ENCODE measurements around the gene RPUSD4.

DNA sequence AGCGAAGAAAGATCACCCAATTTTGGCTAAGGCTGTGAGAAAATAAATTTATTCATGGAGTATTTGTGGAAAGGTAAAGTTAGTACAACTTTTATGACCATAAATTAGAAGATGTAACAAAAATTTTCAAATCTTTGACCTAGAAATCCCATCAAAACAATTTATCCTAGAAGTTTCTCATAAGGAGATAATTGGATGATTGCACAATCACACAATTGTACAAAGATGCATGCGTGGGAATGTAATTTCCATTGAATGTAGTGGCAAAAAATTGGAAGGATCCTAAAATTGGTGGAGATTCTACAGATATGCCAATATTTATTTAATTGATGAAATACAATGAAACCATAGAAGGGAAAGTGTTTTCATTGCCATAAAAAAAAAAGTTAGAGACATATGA, 45.7 kb upstream of the RPUSD4 start:
- TF ChIP-seq, protein P1, sequence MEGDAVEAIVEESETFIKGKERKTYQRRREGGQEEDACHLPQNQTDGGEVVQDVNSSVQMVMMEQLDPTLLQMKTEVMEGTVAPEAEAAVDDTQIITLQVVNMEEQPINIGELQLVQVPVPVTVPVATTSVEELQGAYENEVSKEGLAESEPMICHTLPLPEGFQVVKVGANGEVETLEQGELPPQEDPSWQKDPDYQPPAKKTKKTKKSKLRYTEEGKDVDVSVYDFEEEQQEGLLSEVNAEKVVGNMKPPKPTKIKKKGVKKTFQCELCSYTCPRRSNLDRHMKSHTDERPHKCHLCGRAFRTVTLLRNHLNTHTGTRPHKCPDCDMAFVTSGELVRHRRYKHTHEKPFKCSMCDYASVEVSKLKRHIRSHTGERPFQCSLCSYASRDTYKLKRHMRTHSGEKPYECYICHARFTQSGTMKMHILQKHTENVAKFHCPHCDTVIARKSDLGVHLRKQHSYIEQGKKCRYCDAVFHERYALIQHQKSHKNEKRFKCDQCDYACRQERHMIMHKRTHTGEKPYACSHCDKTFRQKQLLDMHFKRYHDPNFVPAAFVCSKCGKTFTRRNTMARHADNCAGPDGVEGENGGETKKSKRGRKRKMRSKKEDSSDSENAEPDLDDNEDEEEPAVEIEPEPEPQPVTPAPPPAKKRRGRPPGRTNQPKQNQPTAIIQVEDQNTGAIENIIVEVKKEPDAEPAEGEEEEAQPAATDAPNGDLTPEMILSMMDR (IDR thresholded peaks at IDR 0.05): no peak
- TF ChIP-seq EZH2phosphoT487 (IDR thresholded peaks at IDR 0.05) (no peak), EZH2 (IDR thresholded peaks at IDR 0.05) (no peak)
